Endothelial cell of umbilical vein (primary cell): ENCODE data around the gene C2CD3. TPM values are rescaled to one million over a fixed set of nuclear protein-coding genes. Genes with fewer than 3 reads are reported as not detected.
"Not testable (repeated sequence)": the region's sequence is repeated elsewhere in the genome, so short reads cannot be mapped to it uniquely, and the experiment has no call there.

Experiments
- BruUV-seq: library from RNA; stranded (reverse); fragments of 400-500 nt; replicated peaks from 2 replicates; lab custom pipeline; 2021; lab: Mats Ljungman, UMichigan
- CTCF ChIA-PET: fragments of 300-600, 350-600 bp; sonication (Branson Sonifier 250); formaldehyde crosslinking; loops from one replicate; lab custom pipeline; 2021; ENCODE audit warnings: antibody characterized with exemption, inconsistent platforms; lab: Charles Lee
- POLR2A ChIA-PET: fragments of 300-600, 350-600 bp; sonication (Branson Sonifier 250); formaldehyde crosslinking; loops from one replicate; lab custom pipeline; 2021; ENCODE audit warnings: antibody characterized with exemption, inconsistent platforms; lab: Charles Lee
- DNase-seq: peaks from one replicate; pipeline ENCODE4 v3.0.0-alpha.2; 2011; ENCODE audit warnings: low read depth, low spot score
- FAIRE-seq: peaks from 2 replicates; lab custom pipeline; 2011; peaks lifted over from hg19 to GRCh38; lab: Jason Lieb, UNC
- H2AFZ ChIP-seq: 2 replicates; pipeline ENCODE4 v1.6.0; 2012; ENCODE audit warnings: low read depth, low read length, control low read depth, inconsistent platforms
- H3K27ac ChIP-seq: 2 replicates; pipeline ENCODE4 v1.5.1; 2011; ENCODE audit warnings: low read depth, mild to moderate bottlenecking, control low read depth, low read length, moderate library complexity; ENCODE audit not compliant: insufficient read depth
- H3K27me3 ChIP-seq, 2 experiments: 2 replicates each; pipeline versions ENCODE4 v1.6.0 to v1.6.1; 2011; ENCODE audit warnings: low read length in 2 of 2, mixed read lengths in 1 of 2; ENCODE audit not compliant: control insufficient read depth in 2 of 2, insufficient read depth in 2 of 2
- H3K36me3 ChIP-seq, 2 experiments: 2 replicates in 1 of 2; 3 replicates in 1 of 2; pipeline ENCODE4 v1.5.1; 2011; ENCODE audit warnings: low read length in 2 of 2, mild to moderate bottlenecking in 1 of 2, moderate library complexity in 1 of 2; ENCODE audit not compliant: control insufficient read depth in 2 of 2, insufficient read depth in 2 of 2; ENCODE audit errors: extremely low read depth in 1 of 2
- H3K4me1 ChIP-seq: 3 replicates; pipeline ENCODE4 v1.5.1; 2011; ENCODE audit warnings: mild to moderate bottlenecking, low read length; ENCODE audit not compliant: control insufficient read depth, insufficient read depth; ENCODE audit errors: extremely low read depth
- H3K4me2 ChIP-seq: 2 replicates; pipeline ENCODE4 v1.6.1; 2011; ENCODE audit warnings: low read length, control low read depth, mixed read lengths; ENCODE audit not compliant: insufficient read depth
- H3K4me3 ChIP-seq, 3 experiments: fragments of 200-600 bp in 1 of 3; sonication (generic), shearing (Covaris generic) in 1 of 3; replicated peaks in 1 of 3; 2 replicates each; pipeline ENCODE4 v1.5.1; 2011 to 2016; ENCODE audit warnings: control low read depth in 3 of 3, low read length in 3 of 3, mild to moderate bottlenecking in 2 of 3, inconsistent platforms in 1 of 3, low read depth in 1 of 3, moderate library complexity in 1 of 3; ENCODE audit not compliant: insufficient read depth in 1 of 3
- H3K79me2 ChIP-seq: 2 replicates; pipeline ENCODE4 v1.6.0; 2012; ENCODE audit warnings: low read length, inconsistent platforms; ENCODE audit not compliant: control insufficient read depth, insufficient read depth
- H3K9ac ChIP-seq: replicated peaks from 2 replicates; pipeline ENCODE3; 2011; ENCODE audit warnings: low read length, control low read depth; ENCODE audit not compliant: insufficient read depth; ENCODE audit errors: extremely low read depth
- H3K9me1 ChIP-seq: replicated peaks from 3 replicates; pipeline ENCODE4 v1.6.0; 2011; ENCODE audit warnings: mild to moderate bottlenecking, low read length; ENCODE audit not compliant: control insufficient read depth, insufficient read depth; ENCODE audit errors: extremely low read depth
- H3K9me3 ChIP-seq: replicated peaks from 2 replicates; pipeline ENCODE4 v1.5.1; 2012; ENCODE audit warnings: low read length, inconsistent platforms; ENCODE audit not compliant: control insufficient read depth, insufficient read depth
- H4K20me1 ChIP-seq: replicated peaks from 2 replicates; pipeline ENCODE3; 2011; ENCODE audit warnings: mild to moderate bottlenecking, low read length; ENCODE audit not compliant: control insufficient read depth, insufficient read depth; ENCODE audit errors: extremely low read depth
- CTCF ChIP-seq, 2 donors: IDR thresholded peaks; 1 replicate in 1 of 2; 2 replicates in 1 of 2; pipeline ENCODE4 v1.5.1; 2011; ENCODE audit warnings: low read length in 2 of 2, mild to moderate bottlenecking in 2 of 2, moderate library complexity in 2 of 2, control low read depth in 1 of 2, inconsistent platforms in 1 of 2, low read depth in 1 of 2; ENCODE audit not compliant: insufficient read depth in 1 of 2; ENCODE audit errors: extremely low read depth in 1 of 2
- EZH2 ChIP-seq: IDR thresholded peaks from 2 replicates; pipeline ENCODE4 v1.6.1; 2012; ENCODE audit warnings: borderline replicate concordance, low read depth, mild to moderate bottlenecking, moderate library complexity, low read length, inconsistent platforms; ENCODE audit not compliant: severe bottlenecking
- FOS ChIP-seq: IDR thresholded peaks from 2 replicates; pipeline ENCODE4 v1.6.1; 2011; ENCODE audit warnings: mild to moderate bottlenecking, low read length, moderate library complexity, borderline replicate concordance; ENCODE audit not compliant: insufficient read depth
- GATA2 ChIP-seq: IDR thresholded peaks from 2 replicates; pipeline ENCODE4 v1.7.0; 2011; ENCODE audit warnings: low read depth, mild to moderate bottlenecking, moderate library complexity, mixed read lengths, low read length; ENCODE audit not compliant: insufficient read length, insufficient read depth
- JUN ChIP-seq: IDR thresholded peaks from 2 replicates; pipeline ENCODE4 v1.6.1; 2011; ENCODE audit warnings: borderline replicate concordance, low read depth; ENCODE audit not compliant: insufficient read length, insufficient read depth
- MAX ChIP-seq: IDR thresholded peaks from 2 replicates; pipeline ENCODE4 v1.6.1; 2011; ENCODE audit not compliant: insufficient read depth, insufficient read length
- MYC ChIP-seq: IDR thresholded peaks from one replicate; pipeline ENCODE4 v1.6.1; 2011; ENCODE audit warnings: mild to moderate bottlenecking, low read depth, low read length
- POLR2A ChIP-seq: IDR thresholded peaks from 2 replicates; pipeline ENCODE4 v1.6.1; 2012; ENCODE audit warnings: low read depth, mild to moderate bottlenecking, control low read depth, low read length
- POLR2AphosphoS5 ChIP-seq: IDR thresholded peaks from 2 replicates; pipeline ENCODE4 v1.6.1; 2012; ENCODE audit warnings: low read depth, mild to moderate bottlenecking, control low read depth, low read length, moderate library complexity; ENCODE audit not compliant: insufficient read depth
- dilution Hi-C: fragments of 300-500 bp; cut with MboI; formaldehyde crosslinking; loops from one replicate; pipeline ENCODE4 v1.15.0; 2019; ENCODE audit warnings: low sequenced_read_pairs; ENCODE audit not compliant: extremely low pct_ligation_motif_present
- intact Hi-C: fragments of 100-400 bp; cut with micrococcal nuclease; formaldehyde crosslinking; loops from one replicate; pipeline ENCODE4 v1.10.0; 2022
- polyA plus RNA-seq, 4 experiments: library from polyadenylated mRNA; depleted of rRNA in 3 of 4; stranded (reverse) in 3 of 4; unstranded in 1 of 4; fragments of >200 nt; gene quantifications; 2 replicates each; pipeline versions ENCODE4 v1.2.1 to v1.2.3, GENCODE V29; 2011 to 2012; ENCODE audit warnings: missing spikeins in 1 of 4
- total RNA-seq: library from RNA; stranded (reverse); gene quantifications from 2 replicates; pipeline ENCODE4 v1.2.3, GENCODE V29; 2021

Gene C2CD3
- total and polyA plus RNA-seq, 2 donors (not counting 3 experiments of a cell fraction or from before 2014, with no cell fraction given) = 12.9 to 36.6 TPM

GRCh38 chr11:74121804-74122203 is 49.0 kb downstream of the C2CD3 start:
- POLR2A ChIA-PET = no interaction called here
- Histone ChIP-seq H3K9me3 (no peaks in the 10 kb centered on the region), H2AFZ (no peak overlapping the region), H3K4me1 (no peaks in the 10 kb centered on the region), H3K27ac (no peak overlapping the region), H3K9me1 (no peaks in the 10 kb centered on the region), H4K20me1 (no peaks in the 10 kb centered on the region), H3K36me3 (peaks cover 0 to 2% of the 10 kb centered on the region in 2 experiments), H3K9ac (no peak overlapping the region), H3K4me3 (no peak overlapping the region), H3K27me3 (no peaks in the 10 kb centered on the region), H3K79me2 (no peaks in the 10 kb centered on the region), H3K4me2 (no peak overlapping the region)
- DNase-seq (no peak), FAIRE-seq (no peak)
- BruUV-seq = no TSS peak
- intact Hi-C loops = no loop called here
- dilution Hi-C loops = no loop called here
- TF ChIP-seq EZH2 = no peak
- no peak for TF ChIP-seq POLR2AphosphoS5
- TF ChIP-seq GATA2 = no peak
- TF ChIP-seq JUN = no peak
- TF ChIP-seq FOS = no peak
- TF ChIP-seq MYC = no peak
- no peak for TF ChIP-seq CTCF (IDR thresholded peaks at IDR 0.05; ENCODE audit: extremely low read depth in 1 of 2, insufficient read depth in 1 of 2, low read depth in 1 of 2, low read length in 2 of 2)
- TF ChIP-seq POLR2A = no peak
- no peak for TF ChIP-seq MAX
- CTCF ChIA-PET = no interaction called here

DNA sequence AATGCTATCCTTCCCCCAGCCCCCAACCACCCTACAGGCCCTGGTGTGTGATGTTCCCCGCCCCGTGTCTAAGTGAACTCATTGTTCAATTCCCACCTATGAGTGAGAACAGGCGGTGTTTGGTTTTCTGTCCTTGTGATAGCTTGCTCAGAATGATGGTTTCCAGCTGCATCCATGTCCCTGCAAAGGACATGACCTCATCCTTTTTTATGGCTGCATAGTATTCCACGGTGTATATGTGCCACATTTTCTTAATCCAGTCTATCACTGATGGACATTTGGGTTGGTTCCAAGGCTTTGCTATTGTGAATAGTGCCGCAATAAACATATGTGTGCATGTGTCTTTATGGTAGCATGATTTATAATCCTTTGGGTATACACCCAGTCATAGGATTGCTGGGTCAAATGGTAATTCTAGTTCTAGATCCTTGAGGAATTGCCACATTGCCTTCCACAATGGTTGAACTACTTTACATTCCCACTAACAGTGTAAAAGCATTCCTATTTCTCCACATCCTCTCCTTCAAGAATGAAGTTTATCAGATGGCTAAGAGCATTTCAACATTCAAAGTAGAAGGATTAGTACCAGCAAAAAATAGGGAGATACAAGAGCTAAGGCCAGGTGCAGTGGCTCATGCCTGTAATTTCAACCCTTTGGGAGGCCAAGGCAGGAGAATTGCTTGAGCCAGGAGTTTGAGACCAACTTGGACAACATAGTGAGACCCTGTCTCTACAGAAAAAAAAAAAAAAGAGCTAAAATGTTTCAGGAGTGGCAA is 50.4 kb downstream of the C2CD3 start:
- H3K9me3 ChIP-seq, H3K4me2 ChIP-seq, dilution Hi-C loops, H2AFZ ChIP-seq, intact Hi-C loops, H3K4me1 ChIP-seq, H3K27ac ChIP-seq, H4K20me1 ChIP-seq, H3K27me3 ChIP-seq, BruUV-seq, H3K36me3 ChIP-seq, FAIRE-seq, H3K9ac ChIP-seq, DNase-seq, H3K9me1 ChIP-seq, H3K79me2 ChIP-seq, POLR2A ChIA-PET, H3K4me3 ChIP-seq: not testable (repeated sequence)
- CTCF ChIA-PET = interaction anchor here (0.6 kb wide), 1 partner anchor 406 kb away, joined by 3 read pairs; no protein-coding TSS in a partner anchor
